Measurements from ENCODE around the gene TNIP3. TPM values are rescaled to one million over a fixed set of nuclear protein-coding genes. Genes with fewer than 3 reads are reported as not detected.

TNIP3 gene
- total and polyA plus RNA-seq, 2 of the 4 experiments (the other 2 are of a cell fraction) = 0.10 to 0.18 TPM

DNA sequence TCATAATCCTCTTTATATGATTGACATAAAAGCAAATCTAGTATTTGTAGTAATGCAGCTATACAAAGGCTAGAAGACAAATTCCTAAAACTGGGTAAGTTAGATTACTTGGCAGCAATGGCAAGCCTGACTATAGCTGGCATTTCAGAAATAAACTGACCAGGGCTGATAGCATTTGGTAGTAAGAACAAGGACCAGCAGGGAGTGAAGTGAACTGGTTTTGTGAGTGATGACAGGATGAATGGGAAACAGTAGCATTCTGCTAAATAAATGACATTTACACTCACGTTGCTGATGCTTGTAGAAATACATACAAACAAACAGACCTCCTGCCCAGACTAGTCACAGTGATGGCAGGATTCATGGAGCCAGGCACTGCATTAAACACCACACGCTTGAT is 31.5 kb upstream of the TNIP3 start:
- H3K4me3 ChIP-seq (ENCODE audit: insufficient read depth, low read depth, low read length) = no peak overlapping the region
- no peak overlapping the region for H2AK5ac ChIP-seq (ENCODE audit: low read depth, low read length)
- H3K79me1 ChIP-seq (ENCODE audit: low read depth in 1 of 2, low read length in 2 of 2) = no peaks in the 10 kb centered on the region
- no peak overlapping the region for H3K9ac ChIP-seq (ENCODE audit: low read depth, low read length)
- POLR2A ChIA-PET (ENCODE audit: unreplicated experiment) = no interaction called here
- no peaks in the 10 kb centered on the region for H3K9me3 ChIP-seq (ENCODE audit: control insufficient read depth, insufficient read depth, low read length)
- no peaks in the 10 kb centered on the region for H3K9me1 ChIP-seq (ENCODE audit: insufficient read depth, low read length)
- H3K4ac ChIP-seq (ENCODE audit: low read depth, low read length) = no peak overlapping the region
- no peak overlapping the region for H3K27ac ChIP-seq (ENCODE audit: insufficient read depth, low read length)
- intact Hi-C loops (cut with micrococcal nuclease) = no loop called here
- no peak overlapping the region for H4K8ac ChIP-seq (ENCODE audit: low read depth in 2 of 2, low read length in 2 of 2)
- no peak overlapping the region for H4K5ac ChIP-seq (ENCODE audit: low read depth, low read length)
- H3K23ac ChIP-seq (ENCODE audit: low read depth, low read length) = no peak overlapping the region
- in situ Hi-C loops (cut with MboI; ENCODE audit: low sequenced_read_pairs) = loop anchor here (25.0 kb wide), 1 partner anchor 542 kb away; no protein-coding TSS in a partner anchor
- H2BK20ac ChIP-seq (ENCODE audit: low read depth, low read length) = no peak overlapping the region
- no peak overlapping the region for H2AFZ ChIP-seq (replicated peaks; ENCODE audit: low read length, poor library complexity)
- CTCF ChIA-PET = no interaction called here
- WGBS, 2 experiments (ENCODE audit: extremely low coverage in 2 of 2, insufficient read length in 1 of 2) = no CpG with 5 or more reads among the region's 2 CpGs
- H4K20me1 ChIP-seq (ENCODE audit: insufficient read depth, low read length) = no peaks in the 10 kb centered on the region
- H3K4me1 ChIP-seq (ENCODE audit: control insufficient read depth, insufficient read depth, low read length) = no peaks in the 10 kb centered on the region
- dilution Hi-C loops (cut with HindIII; ENCODE audit: low sequenced_read_pairs, unreplicated experiment) = no loop called here
- no peak overlapping the region for H2BK15ac ChIP-seq (ENCODE audit: low read depth, low read length)
- H3K56ac ChIP-seq (ENCODE audit: extremely low read depth, insufficient read depth, low read length) = no peak overlapping the region
- no TSS peak for BruUV-seq (replicated peaks)
- no peaks in the 10 kb centered on the region for H3K36me3 ChIP-seq (ENCODE audit: control insufficient read depth, insufficient read depth, low read length)
- ATAC-seq (ENCODE audit: low read depth) = no peak
- H3K14ac ChIP-seq (replicated peaks; ENCODE audit: low read depth, low read length) = no peak overlapping the region
- H2BK5ac ChIP-seq (ENCODE audit: low read depth, low read length, poor library complexity, severe bottlenecking) = no peak overlapping the region
- H2BK120ac ChIP-seq (ENCODE audit: low read depth, low read length) = no peak overlapping the region
- H3K4me2 ChIP-seq (ENCODE audit: low read depth, low read length) = no peak overlapping the region
- H4K91ac ChIP-seq (ENCODE audit: insufficient read depth, low read depth, low read length) = no peak overlapping the region
- DNase-seq = no peak
- H3K18ac ChIP-seq (ENCODE audit: low read depth, low read length) = no peak overlapping the region
- TF ChIP-seq, protein P1, sequence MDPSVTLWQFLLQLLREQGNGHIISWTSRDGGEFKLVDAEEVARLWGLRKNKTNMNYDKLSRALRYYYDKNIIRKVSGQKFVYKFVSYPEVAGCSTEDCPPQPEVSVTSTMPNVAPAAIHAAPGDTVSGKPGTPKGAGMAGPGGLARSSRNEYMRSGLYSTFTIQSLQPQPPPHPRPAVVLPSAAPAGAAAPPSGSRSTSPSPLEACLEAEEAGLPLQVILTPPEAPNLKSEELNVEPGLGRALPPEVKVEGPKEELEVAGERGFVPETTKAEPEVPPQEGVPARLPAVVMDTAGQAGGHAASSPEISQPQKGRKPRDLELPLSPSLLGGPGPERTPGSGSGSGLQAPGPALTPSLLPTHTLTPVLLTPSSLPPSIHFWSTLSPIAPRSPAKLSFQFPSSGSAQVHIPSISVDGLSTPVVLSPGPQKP (IDR thresholded peaks at IDR 0.05; ENCODE audit: borderline replicate concordance, low read depth, low read length) = no peak
- TF ChIP-seq, protein P2, sequence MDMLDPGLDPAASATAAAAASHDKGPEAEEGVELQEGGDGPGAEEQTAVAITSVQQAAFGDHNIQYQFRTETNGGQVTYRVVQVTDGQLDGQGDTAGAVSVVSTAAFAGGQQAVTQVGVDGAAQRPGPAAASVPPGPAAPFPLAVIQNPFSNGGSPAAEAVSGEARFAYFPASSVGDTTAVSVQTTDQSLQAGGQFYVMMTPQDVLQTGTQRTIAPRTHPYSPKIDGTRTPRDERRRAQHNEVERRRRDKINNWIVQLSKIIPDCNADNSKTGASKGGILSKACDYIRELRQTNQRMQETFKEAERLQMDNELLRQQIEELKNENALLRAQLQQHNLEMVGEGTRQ (IDR thresholded peaks at IDR 0.05; ENCODE audit: low read depth, low read length) = no peak
- TF ChIP-seq CHD1 (IDR thresholded peaks at IDR 0.05; ENCODE audit: low read depth, low read length) = no peak
- H2AK9ac ChIP-seq (replicated peaks; ENCODE audit: low read depth, low read length, poor library complexity) = no peak overlapping the region
- peaks cover 1% of the 10 kb centered on the region; the same call in 1 of the 2 replicates for H3K27me3 ChIP-seq (ENCODE audit: control insufficient read depth, insufficient read depth, low read length)
